A673 (cell line): ENCODE measurements around the gene SLC16A5. TPM values are rescaled to one million over a fixed set of nuclear protein-coding genes. Genes with fewer than 3 reads are reported as not detected.

Experiments used
- BruUV-seq: library from RNA; stranded (reverse); fragments of 400-500 nt; replicated peaks from 2 replicates; lab custom pipeline; 2021; lab: Mats Ljungman, UMichigan
- CTCF ChIA-PET: fragments of 300-600 bp; sonication (Branson Sonifier 250); formaldehyde crosslinking; loops from one replicate; lab custom pipeline; 2022; ENCODE audit warnings: antibody characterized with exemption; lab: Charles Lee
- POLR2A ChIA-PET: fragments of 300-600 bp; sonication (Branson Sonifier 250); formaldehyde crosslinking; loops from one replicate; lab custom pipeline; 2022; ENCODE audit warnings: antibody characterized with exemption; ENCODE audit not compliant: low non-redundant PET; lab: Charles Lee
- DNase-seq: peaks from one replicate; pipeline ENCODE4 v3.0.0-alpha.2; 2015; ENCODE audit warnings: low spot score
- H3K27ac ChIP-seq: fragments of 200-600 bp; sonication (generic); 2 replicates; pipeline ENCODE4 v1.5.1; 2016; ENCODE audit warnings: mixed run types, low read depth, mild to moderate bottlenecking, mixed read lengths, antibody characterized with exemption, low read length; ENCODE audit not compliant: poor library complexity, severe bottlenecking
- H3K27me3 ChIP-seq: fragments of 200-600 bp; sonication (generic); replicated peaks from 2 replicates; pipeline ENCODE4 v1.6.1; 2017; ENCODE audit warnings: mixed run types, low read depth, mild to moderate bottlenecking, mixed read lengths, antibody characterized with exemption, low read length; ENCODE audit not compliant: insufficient read depth, poor library complexity
- H3K36me3 ChIP-seq: fragments of 200-600 bp; sonication (generic); 2 replicates; pipeline ENCODE4 v1.6.1; 2016; ENCODE audit warnings: mixed run types, mild to moderate bottlenecking, mixed read lengths, antibody characterized with exemption, low read length; ENCODE audit not compliant: insufficient read depth, poor library complexity, severe bottlenecking
- H3K4me1 ChIP-seq: fragments of 200-600 bp; sonication (generic); 2 replicates; pipeline ENCODE4 v1.6.1; 2017; ENCODE audit warnings: mixed run types, mild to moderate bottlenecking, mixed read lengths, antibody characterized with exemption, low read length; ENCODE audit not compliant: insufficient read depth, poor library complexity, severe bottlenecking
- H3K4me3 ChIP-seq: fragments of 200-600 bp; sonication (generic); 2 replicates; pipeline ENCODE4 v1.5.1; 2016; ENCODE audit warnings: low read depth, mixed run types, mild to moderate bottlenecking, mixed read lengths, low read length; ENCODE audit not compliant: poor library complexity, severe bottlenecking
- H3K9me3 ChIP-seq: fragments of 200-600 bp; sonication (generic); 2 replicates; pipeline ENCODE4 v1.6.1; 2016; ENCODE audit warnings: mixed run types, low read depth, mild to moderate bottlenecking, mixed read lengths, antibody characterized with exemption, low read length; ENCODE audit not compliant: poor library complexity, severe bottlenecking
- EZH2 ChIP-seq: fragments of 200-600 bp; sonication (generic); IDR thresholded peaks from 2 replicates; pipeline ENCODE4 v1.6.1; 2017; ENCODE audit warnings: borderline replicate concordance, low read depth, mild to moderate bottlenecking, mixed read lengths, antibody characterized with exemption, low read length; ENCODE audit not compliant: poor library complexity, severe bottlenecking
- intact Hi-C: fragments of 100-400 bp; cut with micrococcal nuclease; formaldehyde crosslinking; loops from one replicate; pipeline ENCODE4 v1.10.0; 2022; ENCODE audit not compliant: unreplicated experiment
- total RNA-seq: library from RNA; stranded (reverse); gene quantifications from 2 replicates; pipeline ENCODE4 v1.2.3, GENCODE V29; 2021
- TF ChIP-seq, protein P1 (sequence below): fragments of 300-800, 200-600 bp; sonication (generic); conservative IDR thresholded peaks from 2 replicates; pipeline ENCODE4 v1.5.1; 2017; ENCODE audit warnings: low read depth, mild to moderate bottlenecking, antibody characterized with exemption, low read length, moderate library complexity, mixed read lengths

The SLC16A5 gene
- total RNA-seq, 1 experiment from 2014 or later: 0.80 TPM

DNA sequence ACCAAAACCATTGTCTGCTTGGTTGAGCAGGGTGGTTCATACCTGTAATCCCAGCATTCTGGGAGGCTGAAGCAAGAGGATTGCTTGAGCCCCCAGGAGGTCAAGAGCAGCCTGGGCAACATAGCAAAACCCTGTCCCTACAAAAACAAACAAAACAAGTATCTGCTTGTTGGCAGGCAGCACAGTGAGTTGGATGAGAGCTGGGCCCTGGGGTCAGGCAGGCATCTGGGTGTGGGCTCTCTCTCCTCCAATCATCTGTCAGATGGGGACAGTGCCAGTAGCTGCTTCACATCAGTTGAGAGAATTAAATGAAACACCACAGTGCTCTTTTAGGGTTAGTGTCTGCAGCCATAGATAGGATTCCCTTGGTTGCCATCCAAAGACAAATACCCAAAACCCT, 27.8 kb downstream of the SLC16A5 start:
- no peak overlapping the region for H3K4me3 ChIP-seq
- ChIA-PET CTCF (interaction anchor here (2.5 kb wide), 1 partner anchor 86 kb away, joined by 30 read pairs; no protein-coding TSS in a partner anchor), POLR2A (interaction anchor here (0.6 kb wide), 1 partner anchor 16 kb away, joined by 5 read pairs; the partner anchor contains the start of gene NT5C)
- H3K36me3 ChIP-seq: no peaks in the 10 kb centered on the region
- no peaks in the 10 kb centered on the region for H3K9me3 ChIP-seq
- intact Hi-C loops: loop anchor here (2.0 to 10.0 kb wide), 4 partner anchors 15 to 297 kb away; partner anchors contain the start of genes NT5C and NUP85
- no peaks in the 10 kb centered on the region for H3K27me3 ChIP-seq
- BruUV-seq: no TSS peak
- TF ChIP-seq EZH2: no peak
- TF ChIP-seq, protein P1, sequence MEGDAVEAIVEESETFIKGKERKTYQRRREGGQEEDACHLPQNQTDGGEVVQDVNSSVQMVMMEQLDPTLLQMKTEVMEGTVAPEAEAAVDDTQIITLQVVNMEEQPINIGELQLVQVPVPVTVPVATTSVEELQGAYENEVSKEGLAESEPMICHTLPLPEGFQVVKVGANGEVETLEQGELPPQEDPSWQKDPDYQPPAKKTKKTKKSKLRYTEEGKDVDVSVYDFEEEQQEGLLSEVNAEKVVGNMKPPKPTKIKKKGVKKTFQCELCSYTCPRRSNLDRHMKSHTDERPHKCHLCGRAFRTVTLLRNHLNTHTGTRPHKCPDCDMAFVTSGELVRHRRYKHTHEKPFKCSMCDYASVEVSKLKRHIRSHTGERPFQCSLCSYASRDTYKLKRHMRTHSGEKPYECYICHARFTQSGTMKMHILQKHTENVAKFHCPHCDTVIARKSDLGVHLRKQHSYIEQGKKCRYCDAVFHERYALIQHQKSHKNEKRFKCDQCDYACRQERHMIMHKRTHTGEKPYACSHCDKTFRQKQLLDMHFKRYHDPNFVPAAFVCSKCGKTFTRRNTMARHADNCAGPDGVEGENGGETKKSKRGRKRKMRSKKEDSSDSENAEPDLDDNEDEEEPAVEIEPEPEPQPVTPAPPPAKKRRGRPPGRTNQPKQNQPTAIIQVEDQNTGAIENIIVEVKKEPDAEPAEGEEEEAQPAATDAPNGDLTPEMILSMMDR: no peak
- H3K27ac ChIP-seq: no peak overlapping the region
- H3K4me1 ChIP-seq: peaks cover 4% of the 10 kb centered on the region
- DNase-seq: no peak

DNA sequence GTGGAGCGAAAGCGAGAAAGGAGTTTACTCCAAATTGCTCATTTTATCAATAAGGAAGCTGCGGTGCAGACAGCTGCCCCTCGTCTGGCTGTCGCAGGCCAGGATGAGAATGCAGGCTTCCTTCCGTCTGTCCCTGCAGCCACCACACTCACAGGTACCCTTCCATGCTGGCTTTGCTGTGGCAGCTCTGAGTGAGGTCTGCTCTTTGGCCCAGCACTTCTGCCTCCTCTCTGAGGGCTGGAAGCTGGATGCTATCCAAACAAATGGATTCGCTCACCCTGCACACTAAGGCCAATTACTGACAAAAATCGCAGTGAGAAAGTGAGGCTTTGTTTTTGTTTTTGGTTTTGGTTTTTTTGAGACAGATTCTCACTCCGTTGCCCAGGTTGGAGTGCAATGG, 29.0 kb downstream of the SLC16A5 start:
- POLR2A ChIA-PET: interaction anchor here (0.6 to 0.7 kb wide), 2 partner anchors 33 to 737 kb away, joined by 3 to 4 read pairs; no protein-coding TSS in a partner anchor

DNA sequence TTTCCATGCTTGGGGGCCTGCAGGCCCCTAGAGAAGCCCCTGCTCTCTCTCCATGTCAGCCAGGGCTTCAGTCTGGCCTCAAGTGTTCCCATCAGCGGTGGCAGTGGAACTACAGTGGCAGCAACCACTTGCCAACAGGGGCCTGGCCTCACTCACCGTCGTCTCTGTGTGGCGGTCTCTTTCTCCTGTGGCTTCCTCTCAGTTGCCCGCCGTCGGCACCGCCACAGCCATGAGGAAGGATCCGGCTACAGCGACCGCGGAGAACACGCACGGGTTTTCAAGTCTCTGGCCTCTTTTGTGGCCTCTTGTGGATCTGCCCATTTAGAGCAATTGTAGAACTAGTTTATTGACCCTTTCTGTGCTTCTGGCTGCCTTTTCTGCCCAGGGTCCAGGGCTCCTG, 30.6 kb downstream of the SLC16A5 start:
- ChIA-PET POLR2A (interaction anchor here (0.6 kb wide), 1 partner anchor 7 kb away, joined by 5 read pairs; no protein-coding TSS in a partner anchor), CTCF (no interaction called here)
- no TSS peak for BruUV-seq
- no peaks in the 10 kb centered on the region for H3K27me3 ChIP-seq
- intact Hi-C loops: loop anchor here (10.0 kb wide), 1 partner anchor 154 kb away; no protein-coding TSS in a partner anchor
- TF ChIP-seq, protein P1: no peak
- no peak for TF ChIP-seq EZH2
- no peaks in the 10 kb centered on the region for H3K36me3 ChIP-seq
- H3K9me3 ChIP-seq: no peaks in the 10 kb centered on the region
- H3K27ac ChIP-seq: no peak overlapping the region
- DNase-seq: no peak
- H3K4me1 ChIP-seq: peaks cover 4% of the 10 kb centered on the region
- H3K4me3 ChIP-seq: no peak overlapping the region

More for the DNA sequence above, 29.0 kb downstream of the SLC16A5 start:
- no TSS peak for BruUV-seq
- no peak for DNase-seq
- Histone ChIP-seq H3K27me3 (no peaks in the 10 kb centered on the region), H3K4me3 (no peak overlapping the region), H3K4me1 (peaks cover 4% of the 10 kb centered on the region), H3K36me3 (no peaks in the 10 kb centered on the region), H3K9me3 (no peaks in the 10 kb centered on the region), H3K27ac (no peak overlapping the region)
- TF ChIP-seq, protein P1: no peak
- no peak for TF ChIP-seq EZH2
- intact Hi-C loops: loop anchor here (10.0 kb wide), 1 partner anchor 152 kb away; no protein-coding TSS in a partner anchor
- CTCF ChIA-PET: no interaction called here
